HG03442 (cell line): Measurements from ENCODE around the gene ALG5.

Experiments
- ATAC-seq: cut with Tn5 transposase; IDR thresholded peaks from one replicate; pipeline ENCODE4 v1.9.1; 2021; ENCODE audit warnings: mild to moderate bottlenecking, moderate library complexity; ENCODE audit not compliant: unreplicated experiment

Gene ALG5

DNA sequence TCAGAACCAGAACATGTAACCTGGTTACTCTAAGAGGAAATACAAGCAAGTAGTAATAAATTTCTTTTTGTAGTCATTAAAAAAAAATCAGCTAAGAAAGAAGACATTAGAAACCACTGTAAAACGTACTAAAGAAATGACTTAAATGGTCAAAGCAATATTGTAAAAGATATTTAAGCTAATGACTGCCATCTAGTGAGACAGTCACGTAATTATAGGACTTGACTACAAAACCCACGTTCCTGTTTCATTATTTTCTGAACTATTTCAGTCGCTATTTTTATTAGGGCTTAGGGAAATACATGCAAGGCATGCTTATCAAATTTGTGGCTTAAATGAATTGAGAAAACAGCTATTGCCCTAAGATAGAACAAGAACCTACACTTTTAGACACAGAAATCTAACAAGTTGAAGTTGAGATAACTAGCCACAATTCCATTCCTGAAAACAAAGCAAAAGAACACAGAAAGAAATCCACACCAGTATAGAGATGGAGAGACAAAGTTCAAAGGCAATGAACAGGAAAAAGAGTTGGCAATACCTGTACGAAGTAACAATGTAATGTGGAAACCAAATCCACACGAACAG lies 17.9 kb downstream of the ALG5 start:
- no peak for ATAC-seq

DNA sequence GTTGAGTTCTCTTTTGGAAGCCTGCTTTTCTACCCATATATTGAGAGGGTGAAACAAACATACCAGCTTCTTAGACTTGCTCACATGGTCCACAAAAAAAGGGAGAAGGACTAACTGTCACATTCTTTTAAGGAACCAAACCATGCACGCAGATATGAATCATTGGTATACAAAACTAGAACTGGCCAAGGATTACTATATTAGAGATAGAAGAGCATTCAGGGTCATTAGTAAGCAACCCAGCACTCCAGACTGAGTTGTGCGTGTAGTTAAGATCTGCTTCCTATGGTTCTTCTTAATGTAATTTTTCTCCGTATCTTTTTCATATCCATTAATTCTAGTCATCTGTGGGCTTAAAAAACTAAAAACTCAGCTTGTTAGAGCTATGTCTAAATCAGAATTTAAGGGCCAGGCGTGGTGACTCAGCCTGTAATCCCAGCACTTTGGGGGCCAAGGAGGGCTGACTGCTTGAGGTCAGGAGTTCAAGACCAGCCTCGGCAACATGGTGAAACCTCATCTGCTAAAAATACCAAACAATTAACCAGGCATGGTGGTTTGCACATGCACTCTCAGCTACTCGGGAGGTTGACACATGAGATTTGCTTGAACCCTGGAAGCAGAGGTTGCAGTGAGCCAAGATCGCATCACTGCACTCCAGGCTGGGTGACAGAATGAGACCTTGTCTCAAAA lies 19.6 kb downstream of the ALG5 start:
- no peak for ATAC-seq

DNA sequence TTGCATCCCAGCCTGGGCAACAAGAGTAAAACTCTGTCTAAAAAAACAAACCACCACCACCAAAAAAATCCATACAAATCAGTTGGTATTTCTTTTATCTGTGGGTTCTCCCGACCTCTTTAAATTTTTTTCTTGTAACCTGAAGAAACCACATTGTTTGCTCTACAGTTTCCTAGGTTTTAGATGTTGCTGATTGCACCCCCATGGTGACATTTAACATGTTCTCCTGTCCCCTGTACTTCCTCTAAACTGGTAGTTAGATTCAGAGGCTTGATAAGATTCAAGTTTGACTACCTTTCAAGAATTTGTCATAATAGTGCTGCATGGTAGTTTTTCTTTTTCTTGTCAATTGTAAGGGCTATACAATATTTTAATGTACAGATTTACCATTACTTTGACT lies 24.0 kb downstream of the ALG5 start:
- ATAC-seq, result no peak

DNA sequence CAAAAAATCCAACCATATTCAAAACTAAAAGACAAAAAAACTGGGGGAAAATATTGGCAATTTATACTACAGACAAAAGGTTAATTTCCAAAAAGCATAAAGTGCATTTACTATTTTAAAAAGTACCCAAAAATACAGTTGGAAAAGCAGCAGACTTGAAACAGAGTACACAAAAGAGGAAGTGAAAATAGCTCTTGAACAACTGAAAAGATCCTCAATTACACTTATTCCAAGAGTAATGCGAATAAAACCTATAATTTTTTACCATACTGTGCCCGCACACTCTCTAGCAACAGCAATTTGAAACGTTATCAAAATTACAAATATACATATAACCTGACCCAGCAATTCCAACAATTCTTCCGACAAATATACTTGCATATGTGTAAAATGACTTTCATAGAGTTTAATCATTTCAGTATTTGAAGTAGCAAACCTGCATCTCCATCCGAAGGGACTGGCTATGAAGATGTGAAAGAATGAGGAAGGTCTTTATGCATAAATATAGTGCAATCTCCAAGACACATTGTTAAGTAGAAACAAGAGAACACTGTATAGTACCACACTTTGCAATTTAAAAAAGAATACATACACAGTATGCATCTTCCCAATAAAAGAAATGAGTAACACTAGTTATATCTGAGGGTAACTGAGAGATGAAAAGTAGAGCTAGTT lies 25.4 kb downstream of the ALG5 start:
- ATAC-seq, result peak; percentile 88

DNA sequence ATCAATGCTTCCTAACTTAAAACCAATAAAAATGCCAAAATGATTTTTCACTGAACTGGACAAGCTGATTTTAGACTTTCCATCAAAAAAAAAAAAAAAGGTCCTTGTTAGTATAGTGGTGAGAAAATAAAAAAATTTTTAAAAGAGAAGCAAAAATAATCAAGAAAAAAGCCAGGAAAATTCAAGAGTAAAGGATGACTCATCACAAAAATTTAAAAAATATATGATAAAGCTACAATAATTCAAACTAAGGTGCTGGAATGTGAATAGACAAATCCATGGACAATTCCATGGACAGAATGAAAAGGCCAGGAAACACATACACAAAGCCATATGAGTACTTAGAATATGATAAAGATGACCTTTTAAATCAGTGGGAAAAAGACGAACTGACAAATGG lies 26.1 kb downstream of the ALG5 start:
- no peak for ATAC-seq

DNA sequence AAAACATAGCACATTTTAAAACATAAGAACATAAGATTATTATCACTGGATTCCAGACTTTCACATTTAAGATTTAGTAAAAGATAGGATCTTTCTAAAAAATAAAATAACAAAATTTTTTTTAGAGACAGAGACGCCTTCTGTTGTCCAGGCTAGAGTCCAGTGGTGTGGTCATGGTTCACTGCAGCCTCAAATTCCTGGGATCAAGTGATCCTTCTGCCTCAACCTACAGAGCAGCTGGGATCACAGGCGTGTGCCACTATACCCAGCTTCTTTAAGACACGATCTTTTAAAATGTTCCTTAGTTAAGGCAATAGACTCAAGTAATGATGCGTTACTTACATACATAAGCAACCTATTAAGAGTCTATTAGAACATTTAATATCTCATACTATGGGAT lies 32.7 kb downstream of the ALG5 start:
- no peak for ATAC-seq

DNA sequence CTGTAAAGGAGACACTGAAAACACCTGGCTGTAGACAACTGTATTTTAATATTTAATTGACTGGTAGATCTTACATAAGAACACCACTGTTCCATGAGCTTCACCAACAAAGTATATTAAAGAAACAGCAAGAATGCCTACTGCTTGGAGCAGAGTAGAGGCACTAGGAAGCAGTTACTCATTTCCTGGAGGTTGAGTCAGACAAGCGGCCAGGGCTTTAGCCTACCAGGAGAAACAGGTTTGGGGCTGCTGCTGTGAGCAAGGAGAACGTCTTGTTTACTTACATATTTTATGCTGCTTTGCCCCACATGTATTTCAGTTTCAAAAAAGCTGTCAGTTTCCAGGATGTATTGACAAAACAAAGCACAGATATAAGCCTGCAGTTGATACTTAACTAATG lies 33.4 kb downstream of the ALG5 start:
- no peak for ATAC-seq

DNA sequence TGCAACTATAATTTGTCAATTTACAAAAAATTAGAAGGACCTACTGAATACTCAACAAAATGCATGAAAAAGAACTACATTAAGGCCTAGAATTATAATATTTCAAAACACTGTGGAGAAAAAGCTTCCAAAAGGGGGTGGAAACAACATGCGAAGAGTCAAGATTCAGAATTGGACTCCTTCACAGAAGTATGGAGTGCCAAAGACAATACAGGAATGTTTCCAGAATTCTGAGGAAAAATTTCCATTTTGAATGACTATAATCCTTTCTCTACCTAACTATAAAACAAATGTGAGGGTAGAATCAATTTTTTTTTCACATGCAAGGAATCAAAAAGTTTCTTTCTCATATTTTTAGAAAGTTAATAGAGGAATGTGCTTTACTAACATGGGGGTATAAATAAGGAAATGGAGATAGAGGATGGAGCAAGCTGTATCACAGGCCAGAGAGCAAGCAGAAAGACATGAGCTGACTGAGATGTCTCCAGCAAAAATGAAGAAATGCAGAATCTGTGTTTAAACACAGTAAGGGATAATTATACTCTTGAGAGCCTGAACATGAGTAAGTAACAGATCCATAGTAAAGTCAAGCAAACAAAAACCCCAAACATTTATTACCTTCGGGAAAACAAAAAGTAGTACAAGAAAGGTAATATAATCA lies 39.6 kb downstream of the ALG5 start:
- no peak for ATAC-seq

DNA sequence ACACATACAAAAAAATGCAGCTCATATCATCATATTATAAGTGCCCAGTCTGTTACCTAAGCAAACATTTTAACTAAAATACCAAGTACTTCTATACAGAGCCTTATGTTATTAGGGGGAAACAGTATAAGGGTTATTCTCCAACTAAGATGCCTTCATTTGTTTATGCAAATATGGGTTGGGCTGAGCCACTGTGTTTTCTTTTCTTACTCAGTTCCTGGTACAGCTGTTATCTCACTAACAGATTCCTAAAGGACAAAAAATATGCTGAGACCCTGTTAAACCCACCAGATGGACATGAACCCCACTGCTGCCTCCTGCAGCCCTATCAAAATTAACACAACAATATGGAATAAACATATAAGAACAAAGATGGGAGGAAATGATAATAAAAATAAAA lies 44.6 kb downstream of the ALG5 start:
- ATAC-seq, result no peak

DNA sequence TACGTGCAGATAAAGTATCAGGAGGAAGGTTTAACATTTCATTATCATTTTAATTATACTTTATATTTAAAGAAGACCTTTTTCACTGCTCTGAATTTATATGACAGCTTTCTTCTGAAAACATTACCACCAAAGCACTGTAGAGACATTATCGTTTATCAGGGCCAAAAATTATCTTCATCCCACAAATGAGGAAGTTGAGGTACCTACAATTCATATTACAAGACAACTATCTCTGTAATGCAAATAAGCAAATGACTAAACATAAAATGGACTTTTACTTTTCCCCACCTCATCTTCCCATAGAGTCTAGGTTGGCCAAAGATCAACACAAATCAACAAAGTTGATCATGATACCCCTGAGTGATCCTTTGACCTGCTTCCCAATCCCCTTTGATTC lies 48.2 kb downstream of the ALG5 start:
- ATAC-seq, result no peak

DNA sequence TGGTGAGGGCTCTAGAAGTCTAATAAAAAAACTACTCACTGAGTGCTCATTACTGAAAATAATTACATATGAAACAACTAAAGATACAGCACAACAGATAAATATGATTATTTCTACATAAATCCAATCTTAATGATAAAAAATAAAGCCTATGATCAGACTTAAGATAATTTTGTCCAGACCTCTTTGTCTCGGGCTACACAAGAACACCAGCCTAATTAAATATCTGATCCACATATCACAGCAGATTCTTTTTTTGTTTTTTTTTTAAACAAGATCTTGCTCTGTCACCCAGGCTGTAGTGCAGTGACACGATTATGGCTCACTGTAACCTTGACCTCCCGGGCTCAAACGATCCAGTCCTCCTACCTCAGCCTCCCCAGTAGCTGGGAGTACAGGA lies 48.8 kb downstream of the ALG5 start:
- no peak for ATAC-seq

DNA sequence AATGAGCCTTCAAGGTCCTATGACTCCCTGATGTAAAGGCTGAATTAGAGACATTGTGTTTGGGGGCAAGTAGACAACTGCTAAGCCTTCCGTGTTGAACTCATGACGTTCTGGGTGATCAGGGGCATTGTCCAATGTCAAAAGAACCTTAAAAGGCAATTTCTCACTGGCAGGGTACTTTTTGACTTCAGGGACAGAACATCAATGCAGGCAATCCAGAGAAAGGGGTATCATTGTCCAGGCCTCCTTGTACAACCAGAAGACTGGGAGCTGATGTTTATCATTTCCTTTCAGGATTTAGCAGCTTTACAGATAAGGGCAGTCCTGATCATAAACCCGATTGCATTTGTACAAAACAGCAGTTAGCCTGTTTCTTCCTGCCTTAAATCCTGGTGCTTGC lies 54.1 kb downstream of the ALG5 start:
- no peak for ATAC-seq

DNA sequence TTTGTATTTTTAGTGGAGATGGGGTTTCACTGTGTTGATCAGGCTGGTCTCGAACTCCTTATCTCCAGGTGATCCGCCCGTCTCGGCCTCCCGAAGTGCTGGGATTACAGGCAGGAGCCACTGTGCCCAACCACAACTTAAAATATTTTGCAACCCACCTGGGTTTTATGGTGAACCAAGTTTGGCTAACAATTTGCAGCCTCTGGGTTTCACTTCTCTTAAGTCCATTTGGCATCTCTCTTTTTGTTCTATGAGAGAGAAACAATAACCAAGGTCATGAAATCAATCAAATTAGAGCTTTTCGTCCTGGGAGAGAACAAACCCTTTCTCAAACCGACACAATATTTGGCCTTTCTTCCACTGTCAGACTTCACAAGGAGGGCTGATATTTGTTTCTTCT lies 73.5 kb downstream of the ALG5 start:
- ATAC-seq, result no peak

DNA sequence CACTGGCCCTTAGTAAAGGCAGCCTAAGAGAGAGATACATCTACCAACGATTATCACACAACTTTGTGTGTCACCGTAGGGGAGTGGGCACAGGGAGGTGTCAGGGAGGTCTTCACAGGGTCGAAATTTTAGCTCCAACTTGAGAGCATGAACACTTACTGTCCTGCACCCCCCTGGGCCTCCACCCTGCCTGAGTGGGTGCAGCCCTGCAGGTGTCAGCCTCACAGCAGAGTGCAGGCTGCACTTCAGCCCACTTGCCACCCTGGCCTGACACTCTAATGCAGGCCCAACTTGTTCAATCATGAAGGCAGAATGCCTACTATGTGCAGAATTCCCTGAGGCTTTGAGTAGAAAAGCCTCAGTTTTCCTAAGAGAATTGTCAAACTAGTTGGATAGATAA lies 75.1 kb downstream of the ALG5 start:
- ATAC-seq, result no peak

DNA sequence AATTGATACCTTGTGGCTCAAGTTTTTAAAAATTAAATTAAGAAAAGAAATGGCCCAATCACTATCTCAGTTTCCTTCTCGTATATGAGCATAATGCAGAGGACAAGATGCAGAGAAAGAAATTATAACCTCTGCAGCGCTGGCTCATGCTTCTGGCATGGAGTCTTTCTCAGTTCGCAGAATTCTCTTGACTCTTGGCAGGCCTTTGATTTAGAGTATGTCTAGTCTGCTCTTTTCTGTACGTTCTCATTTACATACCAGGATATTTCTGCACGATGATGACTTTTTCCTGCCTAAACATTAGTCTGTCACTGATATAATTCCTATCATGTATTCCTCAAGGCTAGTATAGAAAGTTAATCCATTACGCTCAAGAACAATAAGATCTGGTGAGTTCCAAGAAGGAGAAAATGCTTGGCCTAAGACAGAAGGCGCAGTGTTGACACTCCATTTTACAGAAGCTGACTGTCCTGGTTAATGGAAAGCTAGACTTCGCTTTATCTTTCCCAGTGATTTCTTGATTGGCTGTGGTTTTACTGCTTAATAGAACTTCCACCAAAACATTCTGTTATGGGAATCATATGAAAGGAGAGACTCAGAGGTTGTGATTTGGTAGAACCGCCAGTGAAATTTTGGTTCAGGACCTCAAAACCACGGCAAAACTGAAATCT lies 77.4 kb downstream of the ALG5 start:
- no peak for ATAC-seq

DNA sequence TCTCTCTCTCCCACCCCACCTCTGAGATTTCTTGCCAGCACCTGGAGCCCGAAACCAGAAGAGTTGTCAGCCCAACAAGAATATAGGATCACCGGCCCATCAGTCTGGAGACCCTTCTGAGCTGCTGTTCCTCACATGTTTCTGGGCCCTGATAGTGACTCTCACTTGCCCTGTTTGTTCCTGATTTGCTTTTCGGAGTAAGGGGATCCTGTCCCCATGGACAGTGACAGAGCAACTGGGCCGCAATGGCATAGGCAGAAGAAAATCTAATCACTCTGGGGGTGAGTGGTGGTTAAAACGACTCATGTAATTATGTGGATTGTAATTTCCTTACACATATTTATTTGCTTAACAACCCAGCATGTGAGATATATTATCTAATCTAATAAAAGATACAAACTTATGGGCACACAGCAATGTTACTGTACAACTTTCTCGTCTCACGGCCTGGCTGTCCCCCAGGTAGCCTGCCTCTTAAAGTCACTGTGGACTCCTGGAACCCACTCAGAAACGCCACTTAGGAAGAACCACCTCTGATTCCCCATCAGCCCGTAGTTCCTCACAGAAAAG lies 78.4 kb downstream of the ALG5 start:
- ATAC-seq, result no peak

DNA sequence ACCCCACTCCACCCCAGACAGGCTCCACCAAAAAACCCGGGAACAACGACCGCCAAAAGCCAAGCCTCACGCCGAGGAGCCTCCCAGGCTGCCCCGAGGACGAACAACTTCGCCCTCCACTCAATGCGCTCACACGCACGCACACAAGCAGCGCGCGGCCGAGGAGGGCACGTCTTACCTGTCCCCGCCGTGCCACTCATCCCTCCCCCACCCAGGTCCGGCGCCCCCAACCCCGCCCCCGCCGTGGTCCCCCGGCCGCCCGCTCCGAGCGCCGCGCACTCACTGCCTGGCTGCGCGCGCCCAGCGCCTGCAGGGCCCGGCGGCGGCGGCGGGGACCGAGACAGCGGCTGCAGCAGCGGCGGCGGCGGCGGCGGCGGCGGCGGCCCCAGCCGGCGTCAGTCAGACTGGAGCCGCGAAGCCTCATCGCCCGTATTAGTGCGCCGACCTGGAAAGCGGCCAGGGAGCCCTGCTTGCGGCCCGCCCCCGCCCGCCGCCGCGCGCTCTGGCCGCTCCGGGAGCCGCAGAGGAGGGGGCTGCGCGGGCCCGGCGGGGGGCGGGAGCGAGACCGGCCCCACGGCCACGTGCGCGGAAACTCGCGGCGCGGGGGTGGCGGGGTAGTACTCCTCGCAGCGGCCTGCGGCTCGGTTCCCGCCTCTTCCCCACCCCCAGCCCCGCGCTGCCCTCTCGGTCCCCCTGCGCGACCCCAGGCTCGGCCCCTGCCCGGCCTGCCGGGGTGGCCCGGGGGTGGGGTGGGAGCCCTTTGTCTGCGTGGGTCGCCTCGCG lies 79.1 kb downstream of the ALG5 start, which contains the start of gene SMAD9:
TSS of gene SMAD9 (minus strand) at position 406 of the 783 bp plus-strand sequence. CDS start 40,549 bp downstream, outside the sequence.
- ATAC-seq, result peak; percentile 56

DNA sequence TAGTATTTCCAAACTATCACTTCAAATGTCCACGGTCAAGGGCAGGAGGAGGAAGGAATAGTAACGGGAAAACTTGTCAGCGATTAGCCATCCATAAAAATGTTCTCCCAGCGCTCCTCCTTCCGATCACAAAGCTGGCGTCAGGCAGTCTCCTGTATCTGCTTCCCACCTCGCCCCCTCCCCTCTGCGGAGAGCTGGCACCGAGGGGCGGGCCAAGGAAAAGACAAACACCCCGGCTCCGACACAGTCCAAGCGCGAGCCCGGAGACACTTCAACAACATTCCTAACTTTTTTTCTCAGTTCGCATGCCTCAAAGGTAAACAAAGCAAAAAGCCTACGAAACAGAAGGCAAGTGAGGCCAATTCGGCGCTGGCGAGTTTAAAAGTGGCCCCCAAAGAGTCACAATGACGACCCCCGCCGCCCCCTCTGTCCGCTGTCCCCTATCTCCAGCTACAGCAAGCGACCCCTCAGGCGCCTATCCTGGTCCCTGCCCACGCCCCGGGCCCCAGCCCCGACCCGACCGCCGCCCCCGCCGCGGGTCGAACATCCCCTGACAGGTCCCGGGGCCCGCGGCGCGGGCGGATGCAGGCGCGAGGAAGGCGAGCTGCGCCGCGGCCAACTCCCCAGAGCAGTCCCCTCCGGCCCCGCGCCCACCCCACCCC lies 79.8 kb downstream of the ALG5 start:
- peak; percentile 21 for ATAC-seq

DNA sequence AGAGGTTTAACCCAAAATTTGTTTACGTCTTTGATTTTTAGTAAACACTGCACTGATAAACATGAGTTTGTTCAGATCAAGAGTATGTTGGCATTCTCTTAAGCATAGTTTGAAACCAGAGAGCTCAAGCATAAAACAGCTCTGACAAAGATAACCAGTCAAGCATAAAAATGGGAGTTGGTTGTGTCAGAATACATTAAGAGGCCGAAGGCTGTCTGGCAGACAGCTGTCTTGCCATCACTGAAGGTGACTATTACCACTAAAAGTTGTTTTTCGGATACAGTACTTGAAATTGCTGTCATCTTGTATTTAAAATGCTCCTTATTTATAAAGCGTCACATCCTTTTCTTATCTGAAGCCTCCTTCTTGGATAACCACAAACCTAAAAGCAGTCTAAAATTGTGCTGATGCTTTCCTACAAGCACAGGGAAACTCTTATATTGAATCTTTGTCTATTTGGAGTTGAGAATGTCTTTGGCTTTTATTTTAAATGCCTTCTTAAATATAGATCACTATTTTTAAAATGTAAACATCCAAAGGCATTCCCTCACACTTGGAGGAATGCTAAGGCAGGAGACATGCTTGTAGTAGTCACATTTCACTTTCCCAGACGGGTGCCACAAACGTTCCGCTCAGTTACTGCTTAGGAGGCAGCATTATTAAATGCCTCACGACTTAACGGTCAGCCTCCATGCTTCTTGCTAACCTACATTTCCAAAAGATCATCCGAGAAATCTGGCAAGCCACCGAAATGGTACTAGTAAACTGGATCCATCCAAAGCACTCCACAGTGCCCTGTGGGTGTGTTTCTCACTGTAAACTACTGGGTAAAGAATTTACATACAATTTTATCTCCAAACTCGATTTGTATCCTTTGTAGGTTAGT lies 80.7 kb downstream of the ALG5 start:
- ATAC-seq, result no peak
